Uterus (tissue), 2 donors: Measurements from ENCODE around the gene ITIH2.

Experiments
- POLR2A ChIP-seq, 2 donors: fragments of 450-650 bp; IDR thresholded peaks; one replicate each; pipeline ENCODE4 v1.6.1; 2016; ENCODE audit warnings: antibody characterized with exemption in 2 of 2, mild to moderate bottlenecking in 1 of 2, moderate library complexity in 1 of 2
- TF ChIP-seq, protein P1 (sequence below), 4 experiments: fragments of 200-600 bp in 2 of 4; fragments of 450-650 bp in 2 of 4; sonication (generic) in 2 of 4; IDR thresholded peaks; one replicate each; pipeline ENCODE4 v1.5.1; 2016 to 2019; ENCODE audit warnings: antibody characterized with exemption in 4 of 4, mild to moderate bottlenecking in 2 of 4, moderate library complexity in 1 of 4

DNA sequence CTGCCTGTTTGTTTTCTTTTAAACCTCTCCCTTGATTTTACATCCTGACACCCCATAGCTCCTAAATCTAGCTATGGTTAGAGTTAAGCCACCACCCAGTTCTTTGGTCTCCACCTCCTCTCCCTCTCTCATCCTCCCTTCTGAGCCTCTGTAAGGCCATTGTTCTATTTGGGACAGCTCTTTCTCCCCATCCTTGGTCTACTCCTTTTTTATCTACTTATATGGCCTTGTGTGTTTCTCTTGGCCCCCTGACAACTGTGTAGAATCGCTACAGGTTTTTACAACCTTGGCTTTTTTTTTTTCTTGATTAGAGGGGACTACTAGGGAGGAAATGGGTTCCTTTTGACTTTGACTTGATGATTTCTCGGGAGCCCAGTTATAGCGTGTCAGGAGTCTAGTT lies 33.0 kb upstream of the ITIH2 start:
- TF ChIP-seq, protein P1, sequence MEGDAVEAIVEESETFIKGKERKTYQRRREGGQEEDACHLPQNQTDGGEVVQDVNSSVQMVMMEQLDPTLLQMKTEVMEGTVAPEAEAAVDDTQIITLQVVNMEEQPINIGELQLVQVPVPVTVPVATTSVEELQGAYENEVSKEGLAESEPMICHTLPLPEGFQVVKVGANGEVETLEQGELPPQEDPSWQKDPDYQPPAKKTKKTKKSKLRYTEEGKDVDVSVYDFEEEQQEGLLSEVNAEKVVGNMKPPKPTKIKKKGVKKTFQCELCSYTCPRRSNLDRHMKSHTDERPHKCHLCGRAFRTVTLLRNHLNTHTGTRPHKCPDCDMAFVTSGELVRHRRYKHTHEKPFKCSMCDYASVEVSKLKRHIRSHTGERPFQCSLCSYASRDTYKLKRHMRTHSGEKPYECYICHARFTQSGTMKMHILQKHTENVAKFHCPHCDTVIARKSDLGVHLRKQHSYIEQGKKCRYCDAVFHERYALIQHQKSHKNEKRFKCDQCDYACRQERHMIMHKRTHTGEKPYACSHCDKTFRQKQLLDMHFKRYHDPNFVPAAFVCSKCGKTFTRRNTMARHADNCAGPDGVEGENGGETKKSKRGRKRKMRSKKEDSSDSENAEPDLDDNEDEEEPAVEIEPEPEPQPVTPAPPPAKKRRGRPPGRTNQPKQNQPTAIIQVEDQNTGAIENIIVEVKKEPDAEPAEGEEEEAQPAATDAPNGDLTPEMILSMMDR (IDR thresholded peaks at IDR 0.05), result no peak
- no peak for TF ChIP-seq POLR2A (IDR thresholded peaks at IDR 0.05)
